RWPE2 (cell line): ENCODE data around the gene STX8.

Experiments
- ATAC-seq: fragments of 200-7000 bp; cut with Tn5 transposase; 3 replicates; pipeline ENCODE4 v1.9.1; 2021; ENCODE audit warnings: low read depth
- DNase-seq: peaks from one replicate; pipeline ENCODE4 v3.0.0-alpha.2; 2020; ENCODE audit warnings: low spot score
- H3K27ac ChIP-seq: fragments of 450-650 bp; 2 replicates; pipeline ENCODE4 v1.5.1; 2017; ENCODE audit warnings: mild to moderate bottlenecking; ENCODE audit not compliant: poor library complexity, severe bottlenecking
- H3K27me3 ChIP-seq: fragments of 250-450 bp; sonication (Bioruptor Pico); 2 replicates; pipeline ENCODE4 v1.5.1; 2021; ENCODE audit warnings: mild to moderate bottlenecking, moderate library complexity; ENCODE audit not compliant: insufficient read depth, poor library complexity, severe bottlenecking
- H3K36me3 ChIP-seq: fragments of 250-450 bp; sonication (Bioruptor Pico); 2 replicates; pipeline ENCODE4 v1.5.1; 2020; ENCODE audit warnings: low read depth, mild to moderate bottlenecking, moderate library complexity
- H3K4me1 ChIP-seq: fragments of 250-450 bp; sonication (Bioruptor Pico); 2 replicates; pipeline ENCODE4 v1.5.1; 2021; ENCODE audit warnings: mild to moderate bottlenecking, moderate library complexity; ENCODE audit not compliant: insufficient read depth, poor library complexity, severe bottlenecking
- H3K4me3 ChIP-seq: fragments of 250-450 bp; sonication (Bioruptor Pico); 2 replicates; pipeline ENCODE4 v1.5.1; 2021; ENCODE audit warnings: mild to moderate bottlenecking, moderate library complexity; ENCODE audit not compliant: severe bottlenecking
- H3K9me3 ChIP-seq: fragments of 250-450 bp; sonication (Bioruptor Pico); 2 replicates; pipeline ENCODE4 v1.5.1; 2021; ENCODE audit warnings: mild to moderate bottlenecking, moderate library complexity; ENCODE audit not compliant: severe bottlenecking
- CTCF ChIP-seq: fragments of 450-650 bp; IDR thresholded peaks from one replicate; pipeline ENCODE4 v1.5.1; 2017; ENCODE audit warnings: mild to moderate bottlenecking, moderate library complexity; ENCODE audit not compliant: poor library complexity, severe bottlenecking

STX8 gene

DNA sequence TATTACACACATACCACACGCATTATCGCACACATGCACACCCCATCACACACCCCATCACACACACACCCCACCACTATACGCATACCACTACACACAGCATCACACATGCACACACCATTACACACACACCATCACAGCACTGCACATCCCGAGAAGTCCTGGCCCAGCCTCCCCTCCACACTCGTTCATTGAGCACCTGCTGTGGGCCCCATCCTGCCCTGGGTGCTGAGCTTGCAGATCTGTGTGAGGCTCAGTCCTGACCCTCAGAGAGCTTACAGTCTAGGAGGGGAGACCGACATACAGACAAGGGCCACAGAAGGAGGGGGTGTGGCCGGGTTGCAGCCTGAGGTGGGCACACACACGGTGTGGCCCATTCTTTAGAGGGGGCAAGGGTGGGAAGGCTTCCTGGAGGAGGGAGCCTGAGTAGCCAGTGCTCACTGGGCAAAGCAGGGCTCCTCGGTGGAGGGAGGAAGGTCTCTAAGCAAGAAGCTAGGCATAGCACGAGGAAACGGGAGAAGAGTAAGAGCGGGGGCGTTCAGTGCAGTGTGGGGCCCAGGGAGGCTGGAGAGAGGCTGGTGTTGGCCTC lies 347.7 kb downstream of the STX8 start:
- ATAC-seq = no peak

DNA sequence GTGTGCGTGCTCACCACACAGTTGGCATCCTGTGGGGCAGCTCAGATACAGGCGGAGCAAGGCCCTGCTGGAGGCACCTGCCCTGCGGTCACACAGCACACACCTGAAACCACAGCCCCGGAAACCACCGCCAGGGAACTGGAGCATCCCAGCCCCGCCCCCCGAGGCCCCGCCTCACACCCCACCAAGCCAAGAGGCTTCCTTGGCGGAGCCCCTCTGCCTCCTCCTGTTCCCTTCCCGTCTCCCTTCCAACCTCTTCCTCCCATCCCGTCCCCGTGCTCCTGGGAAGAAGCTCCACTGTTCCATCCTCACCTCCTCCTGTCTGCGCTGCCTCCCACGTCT lies 348.9 kb downstream of the STX8 start:
- H3K36me3 ChIP-seq = no peaks in the 10 kb centered on the region
- peak; percentile 76 for ATAC-seq
- TF ChIP-seq CTCF = no peak
- H3K4me1 ChIP-seq = no peaks in the 10 kb centered on the region
- H3K9me3 ChIP-seq = no peaks in the 10 kb centered on the region
- H3K27ac ChIP-seq = no peak overlapping the region
- no peaks in the 10 kb centered on the region for H3K27me3 ChIP-seq
- H3K4me3 ChIP-seq = no peak overlapping the region
- DNase-seq = no peak

More for the DNA sequence above, 347.7 kb downstream of the STX8 start:
- no peaks in the 10 kb centered on the region for H3K36me3 ChIP-seq
- no peak for DNase-seq
- no peaks in the 10 kb centered on the region for H3K4me1 ChIP-seq
- no peak overlapping the region for H3K4me3 ChIP-seq
- no peak overlapping the region for H3K27ac ChIP-seq
- no peaks in the 10 kb centered on the region for H3K9me3 ChIP-seq
- no peaks in the 10 kb centered on the region for H3K27me3 ChIP-seq
- TF ChIP-seq CTCF = no peak

DNA sequence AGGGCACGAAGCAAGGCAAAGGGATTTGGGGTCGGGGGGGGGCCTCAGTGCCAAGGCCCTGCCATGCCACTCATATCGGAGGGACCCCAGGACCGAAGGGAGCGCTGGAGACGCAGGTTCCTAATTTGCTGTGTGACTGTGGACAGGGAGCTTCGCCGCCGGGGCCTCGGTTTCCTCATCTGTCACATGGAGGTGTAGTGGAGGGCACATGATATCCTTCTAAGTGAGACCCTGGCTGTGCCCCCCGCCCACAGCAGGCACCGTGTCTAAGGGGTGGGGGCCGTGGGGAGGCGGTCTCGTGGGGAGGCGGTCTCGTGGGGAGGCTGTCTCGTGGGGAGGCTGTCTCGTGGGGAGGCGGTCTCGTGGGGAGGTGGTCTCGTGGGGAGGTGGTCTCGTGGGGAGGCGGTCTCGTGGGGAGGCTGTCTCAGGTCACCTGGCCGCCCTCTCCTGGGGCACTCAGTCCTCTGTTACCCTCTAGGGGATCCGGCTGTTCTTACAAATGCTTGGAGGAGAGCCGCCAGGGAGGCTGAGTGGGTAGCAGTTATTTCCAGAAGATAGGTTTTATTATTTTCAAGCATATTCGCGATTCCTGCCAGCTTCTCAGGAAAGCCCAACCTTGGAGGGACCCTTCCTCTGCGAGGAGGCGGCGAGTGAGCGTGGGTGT lies 349.4 kb downstream of the STX8 start:
- Histone ChIP-seq H3K4me3 (no peak overlapping the region), H3K9me3 (no peaks in the 10 kb centered on the region), H3K27ac (no peak overlapping the region), H3K4me1 (no peaks in the 10 kb centered on the region), H3K27me3 (no peaks in the 10 kb centered on the region), H3K36me3 (no peaks in the 10 kb centered on the region)
- ATAC-seq (no peak; the same call in 2 of the 3 replicates), DNase-seq (no peak)
- TF ChIP-seq CTCF = no peak

DNA sequence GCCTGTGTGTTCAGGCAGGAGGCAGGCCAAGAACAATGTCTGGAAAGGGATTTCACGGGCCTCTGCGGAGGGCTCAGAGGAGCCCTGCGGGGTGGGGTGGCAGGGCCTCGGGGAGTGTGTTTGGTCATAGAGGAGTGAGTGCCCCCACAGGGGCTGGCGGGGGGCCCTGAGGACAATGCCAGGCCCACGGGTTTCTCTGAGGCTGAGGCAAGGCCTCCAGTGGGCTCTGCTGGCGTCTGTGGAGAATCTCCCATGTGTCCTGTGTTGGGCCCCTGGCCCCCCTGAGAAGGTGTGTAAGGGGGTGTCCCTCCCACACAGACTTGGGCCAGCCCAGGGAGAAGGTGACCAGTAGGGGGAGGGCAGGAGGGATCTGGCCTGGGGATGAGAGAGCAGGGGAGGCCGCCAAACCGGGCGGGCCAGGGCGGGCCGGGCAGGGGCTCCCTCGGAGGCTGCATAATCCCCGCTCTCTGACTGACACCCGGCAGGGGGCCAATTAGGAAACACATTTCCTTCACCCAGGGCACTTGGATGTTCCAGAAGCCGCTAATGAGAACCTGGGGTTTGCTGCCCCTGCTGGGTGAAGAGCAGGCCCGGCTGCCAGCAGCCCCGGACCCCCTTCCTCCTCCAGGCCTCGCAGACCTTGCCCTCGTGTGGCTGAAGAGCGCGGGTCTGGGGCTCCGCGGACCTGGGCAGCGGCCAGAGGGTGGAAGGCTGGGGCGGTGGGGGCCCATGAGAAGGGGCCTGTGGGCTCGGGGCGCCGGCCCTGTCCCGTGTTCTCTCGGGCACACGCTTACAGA lies 350.1 kb downstream of the STX8 start:
- no peak for DNase-seq
- TF ChIP-seq CTCF = no peak
- H3K4me3 ChIP-seq = no peak overlapping the region
- no peaks in the 10 kb centered on the region for H3K36me3 ChIP-seq
- H3K27me3 ChIP-seq = no peaks in the 10 kb centered on the region
- no peaks in the 10 kb centered on the region for H3K9me3 ChIP-seq
- H3K27ac ChIP-seq = no peak overlapping the region
- no peak for ATAC-seq
- H3K4me1 ChIP-seq = no peaks in the 10 kb centered on the region
